IMR-90 (cell line): ENCODE results near the gene CPB2. TPM values are rescaled to one million over a fixed set of nuclear protein-coding genes. Genes with fewer than 3 reads are reported as not detected.

Experiments
- ATAC-seq: fragments of 200-7000 bp; cut with Tn5 transposase; 2 replicates; pipeline ENCODE4 v1.9.1; 2020; ENCODE audit warnings: low read depth, mild to moderate bottlenecking, moderate library complexity
- BruUV-seq: library from RNA; stranded (reverse); fragments of 400-500 nt; replicated peaks from 2 replicates; lab custom pipeline; 2021; lab: Mats Ljungman, UMichigan
- CTCF ChIA-PET: fragments of 300-600 bp; formaldehyde crosslinking; extraction: SDS; loops from one replicate; lab custom pipeline; 2021; ENCODE audit warnings: antibody characterized with exemption; lab: Yijun Ruan, JAX
- POLR2A ChIA-PET: fragments of 300-600 bp; sonication (Branson Sonifier 250); formaldehyde crosslinking; loops from one replicate; lab custom pipeline; 2022; ENCODE audit warnings: antibody characterized with exemption; ENCODE audit not compliant: unreplicated experiment; lab: Charles Lee
- DNase-seq: peaks from one replicate; pipeline ENCODE4 v3.0.0; 2013
- H2AFZ ChIP-seq: replicated peaks from 2 replicates; pipeline ENCODE3; 2013; ENCODE audit warnings: low read length, mild to moderate bottlenecking; ENCODE audit not compliant: poor library complexity
- H2AK5ac ChIP-seq: 2 replicates; pipeline ENCODE4 v1.6.1; 2013; ENCODE audit warnings: low read depth, low read length, inconsistent platforms
- H2AK9ac ChIP-seq: replicated peaks from 2 replicates; pipeline ENCODE3; 2013; ENCODE audit warnings: mild to moderate bottlenecking, low read depth, low read length, moderate library complexity; ENCODE audit not compliant: poor library complexity
- H2BK120ac ChIP-seq: 2 replicates; pipeline ENCODE4 v1.6.1; 2013; ENCODE audit warnings: low read depth, low read length, inconsistent platforms
- H2BK15ac ChIP-seq: 3 replicates; pipeline ENCODE4 v1.6.1; 2013; ENCODE audit warnings: low read depth, low read length, inconsistent platforms
- H2BK20ac ChIP-seq: 2 replicates; pipeline ENCODE4 v1.6.1; 2013; ENCODE audit warnings: low read depth, mild to moderate bottlenecking, inconsistent platforms, low read length, moderate library complexity
- H2BK5ac ChIP-seq: 2 replicates; pipeline ENCODE4 v1.6.1; 2013; ENCODE audit warnings: mild to moderate bottlenecking, low read depth, low read length, inconsistent platforms; ENCODE audit not compliant: poor library complexity, severe bottlenecking
- H3K14ac ChIP-seq: replicated peaks from 2 replicates; pipeline ENCODE4 v1.6.1; 2013; ENCODE audit warnings: low read depth, low read length, inconsistent platforms
- H3K18ac ChIP-seq: 2 replicates; pipeline ENCODE4 v1.6.1; 2013; ENCODE audit warnings: low read depth, low read length, control low read depth
- H3K23ac ChIP-seq: 2 replicates; pipeline ENCODE4 v1.6.1; 2013; ENCODE audit warnings: low read depth, low read length, inconsistent platforms
- H3K27ac ChIP-seq: 2 replicates; pipeline ENCODE4 v1.5.1; 2013; ENCODE audit warnings: mild to moderate bottlenecking, control low read depth, low read length; ENCODE audit not compliant: insufficient read depth
- H3K27me3 ChIP-seq: 2 replicates; pipeline ENCODE4 v1.6.1; 2013; ENCODE audit warnings: low read length; ENCODE audit not compliant: control insufficient read depth, insufficient read depth
- H3K36me3 ChIP-seq: 2 replicates; pipeline ENCODE4 v1.6.1; 2013; ENCODE audit warnings: low read length, mixed read lengths; ENCODE audit not compliant: control insufficient read depth, insufficient read depth
- H3K4ac ChIP-seq: 2 replicates; pipeline ENCODE4 v1.6.1; 2013; ENCODE audit warnings: low read depth, low read length, inconsistent platforms
- H3K4me1 ChIP-seq: 2 replicates; pipeline ENCODE4 v1.6.1; 2013; ENCODE audit warnings: low read length, mixed read lengths; ENCODE audit not compliant: control insufficient read depth, insufficient read depth
- H3K4me2 ChIP-seq: 2 replicates; pipeline ENCODE4 v1.6.1; 2013; ENCODE audit warnings: low read depth, mild to moderate bottlenecking, control low read depth, low read length, moderate library complexity
- H3K4me3 ChIP-seq: 2 replicates; pipeline ENCODE4 v1.5.1; 2013; ENCODE audit warnings: low read depth, mild to moderate bottlenecking, control low read depth, low read length, moderate library complexity; ENCODE audit not compliant: insufficient read depth
- H3K56ac ChIP-seq: 2 replicates; pipeline ENCODE4 v1.6.1; 2013; ENCODE audit warnings: low read length, inconsistent platforms; ENCODE audit not compliant: insufficient read depth; ENCODE audit errors: extremely low read depth
- H3K79me1 ChIP-seq, 2 experiments: 2 replicates each; pipeline ENCODE4 v1.6.1; 2013; ENCODE audit warnings: low read length in 2 of 2, inconsistent platforms in 1 of 2, low read depth in 1 of 2
- H3K9ac ChIP-seq: 2 replicates; pipeline ENCODE4 v1.6.1; 2013; ENCODE audit warnings: low read depth, low read length, control low read depth
- H3K9me1 ChIP-seq: 2 replicates; pipeline ENCODE4 v1.6.1; 2013; ENCODE audit warnings: low read length, inconsistent platforms; ENCODE audit not compliant: insufficient read depth
- H3K9me3 ChIP-seq: 2 replicates; pipeline ENCODE4 v1.6.1; 2013; ENCODE audit warnings: low read length; ENCODE audit not compliant: control insufficient read depth, insufficient read depth
- H4K20me1 ChIP-seq: 2 replicates; pipeline ENCODE4 v1.6.1; 2013; ENCODE audit warnings: low read length, inconsistent platforms; ENCODE audit not compliant: insufficient read depth
- H4K5ac ChIP-seq: 2 replicates; pipeline ENCODE4 v1.6.1; 2013; ENCODE audit warnings: mild to moderate bottlenecking, low read depth, low read length, control low read depth
- H4K8ac ChIP-seq, 2 experiments: 2 replicates each; pipeline ENCODE4 v1.6.1; 2013; ENCODE audit warnings: low read depth in 2 of 2, low read length in 2 of 2, control low read depth in 1 of 2, inconsistent platforms in 1 of 2
- H4K91ac ChIP-seq: 2 replicates; pipeline ENCODE4 v1.6.1; 2013; ENCODE audit warnings: low read depth, low read length, inconsistent platforms; ENCODE audit not compliant: insufficient read depth
- BHLHE40 ChIP-seq: fragments of 150-350 bp; IDR thresholded peaks from 2 replicates; pipeline ENCODE4 v1.6.1; 2016; ENCODE audit warnings: mild to moderate bottlenecking, low read depth, low read length
- CEBPB ChIP-seq: IDR thresholded peaks from 2 replicates; pipeline ENCODE4 v1.6.1; 2012; ENCODE audit warnings: low read depth, low read length, improper control_type of control experiment
- CHD1 ChIP-seq: IDR thresholded peaks from 2 replicates; pipeline ENCODE4 v1.6.1; 2012; ENCODE audit warnings: low read depth, low read length, improper control_type of control experiment
- CTCF ChIP-seq: conservative IDR thresholded peaks from 2 replicates; pipeline ENCODE4 v1.5.1; 2012; ENCODE audit warnings: mild to moderate bottlenecking, low read depth, low read length, improper control_type of control experiment
- FOS ChIP-seq: fragments of 150-350 bp; IDR thresholded peaks from 2 replicates; pipeline ENCODE4 v1.6.1; 2016; ENCODE audit warnings: low read depth, low read length
- MAFK ChIP-seq: IDR thresholded peaks from 2 replicates; pipeline ENCODE4 v1.6.1; 2012; ENCODE audit warnings: low read depth, low read length, improper control_type of control experiment
- MAZ ChIP-seq: IDR thresholded peaks from 2 replicates; pipeline ENCODE4 v1.6.1; 2012; ENCODE audit warnings: low read depth, mild to moderate bottlenecking, low read length, improper control_type of control experiment, moderate library complexity, borderline replicate concordance
- MXI1 ChIP-seq: IDR thresholded peaks from 2 replicates; pipeline ENCODE4 v1.6.1; 2012; ENCODE audit warnings: low read depth, mild to moderate bottlenecking, low read length, moderate library complexity, borderline replicate concordance
- NFE2L2 ChIP-seq: fragments of 150-350 bp; IDR thresholded peaks from 2 replicates; pipeline ENCODE4 v1.6.1; 2016; ENCODE audit warnings: low read depth, mild to moderate bottlenecking, low read length
- POLR2A ChIP-seq: IDR thresholded peaks from 2 replicates; pipeline ENCODE4 v1.6.1; 2012; ENCODE audit warnings: mild to moderate bottlenecking, low read depth, low read length
- RAD21 ChIP-seq: IDR thresholded peaks from 2 replicates; pipeline ENCODE4 v1.6.1; 2012; ENCODE audit warnings: low read length, improper control_type of control experiment
- RCOR1 ChIP-seq: IDR thresholded peaks from 2 replicates; pipeline ENCODE4 v1.6.1; 2012; ENCODE audit warnings: mild to moderate bottlenecking, low read length, improper control_type of control experiment; ENCODE audit not compliant: insufficient replicate concordance
- RFX5 ChIP-seq: IDR thresholded peaks from 2 replicates; pipeline ENCODE4 v1.8.0; 2012; ENCODE audit warnings: low read depth, mild to moderate bottlenecking, low read length, moderate library complexity
- SMC3 ChIP-seq: fragments of 150-350 bp; IDR thresholded peaks from 2 replicates; pipeline ENCODE4 v1.6.1; 2016; ENCODE audit warnings: low read depth, mild to moderate bottlenecking, antibody characterized with exemption, low read length, moderate library complexity
- USF2 ChIP-seq: fragments of 150-350 bp; IDR thresholded peaks from 2 replicates; pipeline ENCODE4 v1.6.1; 2017; ENCODE audit warnings: mild to moderate bottlenecking, antibody characterized with exemption, low read length, low read depth
- dilution Hi-C: fragments of 300-500 bp; cut with HindIII; formaldehyde crosslinking; loops from one replicate; pipeline ENCODE4 v1.14.3; 2018; ENCODE audit warnings: low sequenced_read_pairs; ENCODE audit not compliant: unreplicated experiment
- in situ Hi-C: fragments of 300-500 bp; cut with MboI; formaldehyde crosslinking; loops from 3 replicates; pipeline ENCODE4 v1.14.3; 2019; ENCODE audit warnings: low sequenced_read_pairs, inconsistent platforms, mixed read lengths
- intact Hi-C: fragments of 100-400 bp; cut with micrococcal nuclease; formaldehyde crosslinking; loops from 2 replicates; pipeline ENCODE4 v1.10.0; 2022
- polyA plus RNA-seq, 3 experiments: library from polyadenylated mRNA; depleted of rRNA; stranded (reverse); fragments of >200 nt; gene quantifications; 2 replicates each; pipeline ENCODE4 v1.2.3, GENCODE V29; 2012; ENCODE audit warnings: low replicate concordance in 1 of 3
- total RNA-seq: library from RNA; depleted of rRNA; stranded (reverse); fragments of >200 nt; gene quantifications from 2 replicates; pipeline ENCODE4 v1.2.3, GENCODE V29; 2012
- TF ChIP-seq, protein P1 (sequence below): fragments of 150-350 bp; IDR thresholded peaks from 2 replicates; pipeline ENCODE4 v1.6.1; 2016; ENCODE audit warnings: low read depth, mild to moderate bottlenecking, low read length, moderate library complexity, borderline replicate concordance

Gene CPB2
- total and polyA plus RNA-seq, 2 of the 4 experiments (the other 2 are of a cell fraction): not detected

- H3K27me3 ChIP-seq: no peaks in the 10 kb centered on the region
- ATAC-seq (no peak), DNase-seq (no peak)
- no peak overlapping the region for H3K9ac ChIP-seq
- ChIA-PET CTCF (no interaction called here), POLR2A (no interaction called here)
- no peaks in the 10 kb centered on the region for H3K9me3 ChIP-seq
- no peak overlapping the region; the same call in 1 of the 2 replicates for H3K27ac ChIP-seq
- H3K56ac ChIP-seq: no peak overlapping the region
- H4K5ac ChIP-seq: no peak overlapping the region
- no peak overlapping the region for H2AFZ ChIP-seq
- in situ Hi-C loops: no loop called here
- H3K23ac ChIP-seq: no peak overlapping the region
- dilution Hi-C loops: no loop called here
- H3K14ac ChIP-seq: no peak overlapping the region
- H2AK9ac ChIP-seq: no peak overlapping the region
- no peak overlapping the region for H2BK120ac ChIP-seq
- TF ChIP-seq CHD1 (no peak), POLR2A (no peak), RCOR1 (no peak), FOS (no peak), MAZ (no peak), USF2 (no peak), RAD21 (no peak), RFX5 (no peak), BHLHE40 (no peak), NFE2L2 (no peak), MAFK (no peak), CTCF (no peak), SMC3 (no peak), MXI1 (no peak), CEBPB (no peak)
- TF ChIP-seq, protein P1, sequence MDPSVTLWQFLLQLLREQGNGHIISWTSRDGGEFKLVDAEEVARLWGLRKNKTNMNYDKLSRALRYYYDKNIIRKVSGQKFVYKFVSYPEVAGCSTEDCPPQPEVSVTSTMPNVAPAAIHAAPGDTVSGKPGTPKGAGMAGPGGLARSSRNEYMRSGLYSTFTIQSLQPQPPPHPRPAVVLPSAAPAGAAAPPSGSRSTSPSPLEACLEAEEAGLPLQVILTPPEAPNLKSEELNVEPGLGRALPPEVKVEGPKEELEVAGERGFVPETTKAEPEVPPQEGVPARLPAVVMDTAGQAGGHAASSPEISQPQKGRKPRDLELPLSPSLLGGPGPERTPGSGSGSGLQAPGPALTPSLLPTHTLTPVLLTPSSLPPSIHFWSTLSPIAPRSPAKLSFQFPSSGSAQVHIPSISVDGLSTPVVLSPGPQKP: no peak
- H3K9me1 ChIP-seq: no peaks in the 10 kb centered on the region
- no peak overlapping the region for H3K4me2 ChIP-seq
- H3K36me3 ChIP-seq: peaks cover 2% of the 10 kb centered on the region; the same call in 1 of the 2 replicates
- H4K8ac ChIP-seq: no peak overlapping the region
- H2BK5ac ChIP-seq: no peak overlapping the region
- no peak overlapping the region for H3K18ac ChIP-seq
- no peak overlapping the region for H3K4me3 ChIP-seq
- peaks cover 3% of the 10 kb centered on the region; the same call in 1 of the 2 replicates for H3K4me1 ChIP-seq
- no TSS peak for BruUV-seq
- H2BK15ac ChIP-seq: no peak overlapping the region
- H2AK5ac ChIP-seq: no peak overlapping the region
- H4K20me1 ChIP-seq: peaks cover 6% of the 10 kb centered on the region; the same call in 1 of the 2 replicates
- peaks cover 16 to 23% of the 10 kb centered on the region in 2 experiments for H3K79me1 ChIP-seq
- H4K91ac ChIP-seq: no peak overlapping the region
- H3K4ac ChIP-seq: no peak overlapping the region
- intact Hi-C loops: no loop called here
- H2BK20ac ChIP-seq: no peak overlapping the region
Observed at GRCh38 chr13:46032341-46032740, 72.5 kb downstream of the CPB2 start.
